HFFc6 (cell line): Measurements from ENCODE around the gene STX17. TPM values are rescaled to one million over a fixed set of nuclear protein-coding genes. Genes with fewer than 3 reads are reported as not detected.

Source experiments
- DNase-seq: peaks from one replicate; pipeline ENCODE4 v3.0.0-alpha.2; 2018
- H3K27ac Mint-ChIP-seq: 2 replicates; pipeline ENCODE4 v1.8.0; 2020; ENCODE audit warnings: mild to moderate bottlenecking, mixed read lengths
- H3K27me3 Mint-ChIP-seq: 2 replicates; pipeline ENCODE4 v1.8.0; 2021; ENCODE audit warnings: mild to moderate bottlenecking, moderate library complexity, mixed read lengths; ENCODE audit not compliant: insufficient read depth
- H3K36me3 Mint-ChIP-seq: 2 replicates; pipeline ENCODE4 v1.8.0; 2021; ENCODE audit warnings: low read depth, mixed read lengths
- H3K4me1 Mint-ChIP-seq: 2 replicates; pipeline ENCODE4 v1.8.0; 2020; ENCODE audit warnings: low read depth, mixed read lengths
- H3K4me3 Mint-ChIP-seq: 2 replicates; pipeline ENCODE4 v1.8.0; 2020; ENCODE audit warnings: mild to moderate bottlenecking, moderate library complexity, mixed read lengths
- H3K9me3 Mint-ChIP-seq: 2 replicates; pipeline ENCODE4 v1.8.0; 2020; ENCODE audit warnings: mild to moderate bottlenecking, mixed read lengths
- total RNA-seq, 6 experiments: library from RNA; stranded (reverse); fragmentation: NEBNext Ultra II Directional; extraction: Animal tissue kit (Norgen Biotek cat#: 25700); gene quantifications; 2 replicates in 1 of 6; 3 replicates in 5 of 6; pipeline ENCODE4 v1.2.3, GENCODE V29; 2021
- TF ChIP-seq, protein P1 (sequence below): fragments of 200-600 bp; sonication (generic); IDR thresholded peaks from 2 replicates; pipeline ENCODE4 v1.5.0; 2021; ENCODE audit warnings: antibody characterized with exemption, mild to moderate bottlenecking

Gene STX17
- total RNA-seq, 6 experiments from 2014 or later: 15.3 to 18.7 (median 15.6) TPM

DNA sequence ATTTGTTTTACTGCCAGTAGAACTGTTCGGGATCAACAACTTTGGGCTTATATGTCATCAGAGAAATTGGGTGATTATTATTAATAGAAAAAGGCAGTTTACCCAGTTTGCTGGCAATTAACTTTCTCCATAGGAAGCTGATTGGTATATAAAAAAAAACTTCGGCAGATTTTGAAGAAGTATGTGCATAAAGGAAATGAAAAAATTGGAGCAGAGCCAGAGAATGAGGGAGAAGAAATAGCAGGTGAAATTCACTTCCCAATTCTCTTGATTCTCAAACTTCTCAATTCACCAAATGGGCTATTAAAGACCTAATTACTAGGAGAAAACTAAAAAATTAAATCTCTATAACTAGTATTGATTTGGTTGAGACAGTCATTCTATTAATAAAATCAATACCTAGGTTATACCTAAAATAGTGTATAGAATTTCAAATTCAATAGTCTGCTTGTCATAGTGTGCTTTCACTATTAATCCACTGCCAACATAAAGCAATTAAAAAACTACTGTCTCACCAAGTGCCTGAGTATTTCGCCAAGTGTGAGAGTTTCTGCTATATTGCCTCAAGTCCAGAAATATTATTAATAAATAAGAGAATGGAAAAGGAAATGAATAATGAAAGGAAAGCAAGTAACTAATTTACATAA is 47.5 kb downstream of the STX17 start:
- Mint-ChIP-seq H3K4me1 (no peaks in the 10 kb centered on the region), H3K27me3 (no peaks in the 10 kb centered on the region), H3K36me3 (no peaks in the 10 kb centered on the region), H3K27ac (no peak overlapping the region), H3K9me3 (no peaks in the 10 kb centered on the region), H3K4me3 (no peak overlapping the region)
- TF ChIP-seq, protein P1, sequence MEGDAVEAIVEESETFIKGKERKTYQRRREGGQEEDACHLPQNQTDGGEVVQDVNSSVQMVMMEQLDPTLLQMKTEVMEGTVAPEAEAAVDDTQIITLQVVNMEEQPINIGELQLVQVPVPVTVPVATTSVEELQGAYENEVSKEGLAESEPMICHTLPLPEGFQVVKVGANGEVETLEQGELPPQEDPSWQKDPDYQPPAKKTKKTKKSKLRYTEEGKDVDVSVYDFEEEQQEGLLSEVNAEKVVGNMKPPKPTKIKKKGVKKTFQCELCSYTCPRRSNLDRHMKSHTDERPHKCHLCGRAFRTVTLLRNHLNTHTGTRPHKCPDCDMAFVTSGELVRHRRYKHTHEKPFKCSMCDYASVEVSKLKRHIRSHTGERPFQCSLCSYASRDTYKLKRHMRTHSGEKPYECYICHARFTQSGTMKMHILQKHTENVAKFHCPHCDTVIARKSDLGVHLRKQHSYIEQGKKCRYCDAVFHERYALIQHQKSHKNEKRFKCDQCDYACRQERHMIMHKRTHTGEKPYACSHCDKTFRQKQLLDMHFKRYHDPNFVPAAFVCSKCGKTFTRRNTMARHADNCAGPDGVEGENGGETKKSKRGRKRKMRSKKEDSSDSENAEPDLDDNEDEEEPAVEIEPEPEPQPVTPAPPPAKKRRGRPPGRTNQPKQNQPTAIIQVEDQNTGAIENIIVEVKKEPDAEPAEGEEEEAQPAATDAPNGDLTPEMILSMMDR: no peak
- no peak for DNase-seq

GRCh38 chr9:99954819-99955218 is 48.4 kb downstream of the STX17 start:
- H3K9me3 Mint-ChIP-seq: no peaks in the 10 kb centered on the region
- no peaks in the 10 kb centered on the region for H3K4me1 Mint-ChIP-seq
- no peaks in the 10 kb centered on the region for H3K27me3 Mint-ChIP-seq
- no peak for DNase-seq
- no peaks in the 10 kb centered on the region for H3K36me3 Mint-ChIP-seq
- H3K27ac Mint-ChIP-seq: no peak overlapping the region
- H3K4me3 Mint-ChIP-seq: no peak overlapping the region
- TF ChIP-seq, protein P1: no peak

- TF ChIP-seq, protein P1: no peak
- Mint-ChIP-seq H3K4me3 (no peak overlapping the region), H3K27ac (no peak overlapping the region), H3K9me3 (no peaks in the 10 kb centered on the region), H3K36me3 (peaks cover 2% of the 10 kb centered on the region; the same call in 1 of the 2 replicates), H3K27me3 (no peaks in the 10 kb centered on the region), H3K4me1 (no peaks in the 10 kb centered on the region)
- no peak for DNase-seq
Measured at GRCh38 chr9:99955606-99956005, 49.2 kb downstream of the STX17 start.

- no peaks in the 10 kb centered on the region for H3K9me3 Mint-ChIP-seq
- no peak for DNase-seq
- H3K27ac Mint-ChIP-seq: no peak overlapping the region
- no peaks in the 10 kb centered on the region for H3K27me3 Mint-ChIP-seq
- H3K4me3 Mint-ChIP-seq: no peak overlapping the region
- H3K36me3 Mint-ChIP-seq: peaks cover 16% of the 10 kb centered on the region
- TF ChIP-seq, protein P1: no peak
- peaks cover 7% of the 10 kb centered on the region for H3K4me1 Mint-ChIP-seq
Measured at GRCh38 chr9:99962680-99963261, 56.3 kb downstream of the STX17 start.

GRCh38 chr9:99964336-99964735 is 57.9 kb downstream of the STX17 start:
- Mint-ChIP-seq H3K27ac (no peak overlapping the region), H3K4me1 (peaks cover 7% of the 10 kb centered on the region), H3K36me3 (peaks cover 17% of the 10 kb centered on the region), H3K9me3 (no peaks in the 10 kb centered on the region), H3K27me3 (no peaks in the 10 kb centered on the region), H3K4me3 (no peak overlapping the region)
- TF ChIP-seq, protein P1: no peak
- peak; percentile 3 for DNase-seq
